Activated T-helper 17 cell treated with anti-CD3 and anti-CD28 coated beads, Interleukin-2, amount 50 U/mL, for 72 hours (primary cell): ENCODE data around the gene KIAA2012. TPM values are rescaled to one million over a fixed set of nuclear protein-coding genes. Genes with fewer than 3 reads are reported as not detected.

Experiments
- ATAC-seq: fragments of 150-1000 bp; cut with Tn5 transposase; replicated peaks from 2 replicates; pipeline ENCODE4 v1.10.0; 2021; ENCODE audit warnings: mild to moderate bottlenecking, moderate library complexity
- H3K27ac Mint-ChIP-seq: one replicate; pipeline ENCODE4 v1.8.0; 2022; ENCODE audit warnings: mixed read lengths
- H3K27me3 Mint-ChIP-seq: one replicate; pipeline ENCODE4 v1.8.0; 2022; ENCODE audit warnings: mixed read lengths
- H3K36me3 Mint-ChIP-seq: one replicate; pipeline ENCODE4 v1.8.0; 2022; ENCODE audit warnings: low read depth, mild to moderate bottlenecking, mixed read lengths
- H3K4me1 Mint-ChIP-seq: one replicate; pipeline ENCODE4 v1.8.0; 2022; ENCODE audit warnings: mixed read lengths
- H3K4me3 Mint-ChIP-seq: one replicate; pipeline ENCODE4 v1.8.0; 2022; ENCODE audit warnings: mild to moderate bottlenecking, mixed read lengths
- H3K9me3 Mint-ChIP-seq: one replicate; pipeline ENCODE4 v1.8.0; 2022; ENCODE audit warnings: mixed read lengths
- total RNA-seq, 2 donors: library from RNA; stranded (reverse); gene quantifications; one replicate each; pipeline ENCODE4 v1.2.3, GENCODE V29; 2022

Gene KIAA2012
- total RNA-seq, 2 donors from 2014 or later, result not detected

GRCh38 chr2:202186641-202187202 lies 113.7 kb downstream of the KIAA2012 start:
- H3K36me3 Mint-ChIP-seq, result no peaks in the 10 kb centered on the region
- ATAC-seq, result no peak

DNA sequence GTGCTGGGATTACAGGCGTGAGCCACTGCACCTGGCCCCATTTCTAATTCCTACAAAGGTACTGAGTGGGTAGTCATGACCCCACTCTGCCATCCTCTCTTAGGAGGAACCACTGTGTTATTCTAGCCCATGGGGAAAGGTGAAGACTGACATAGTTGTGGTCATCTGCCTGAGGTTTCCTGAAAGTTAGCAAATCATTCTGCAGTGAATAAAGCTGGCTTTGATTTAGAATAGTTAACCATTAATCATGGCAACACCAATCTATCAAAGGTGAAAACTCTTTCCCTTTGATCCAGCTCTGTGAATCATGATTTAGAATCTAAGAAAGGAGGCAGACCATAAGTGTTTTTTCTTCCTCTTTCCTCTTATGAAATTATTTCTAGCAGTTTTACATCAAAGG lies 114.5 kb downstream of the KIAA2012 start:
- peaks cover 9% of the 10 kb centered on the region for H3K27me3 Mint-ChIP-seq
- no peaks in the 10 kb centered on the region for H3K36me3 Mint-ChIP-seq
- H3K4me1 Mint-ChIP-seq, result no peaks in the 10 kb centered on the region
- H3K9me3 Mint-ChIP-seq, result no peaks in the 10 kb centered on the region
- no peak for ATAC-seq
- no peak overlapping the region for H3K4me3 Mint-ChIP-seq
- H3K27ac Mint-ChIP-seq, result no peak overlapping the region

More at GRCh38 chr2:202186641-202187202, 113.7 kb downstream of the KIAA2012 start:
- H3K4me1 Mint-ChIP-seq, result no peaks in the 10 kb centered on the region
- H3K4me3 Mint-ChIP-seq, result no peak overlapping the region
- H3K27ac Mint-ChIP-seq, result no peak overlapping the region
- peaks cover 11% of the 10 kb centered on the region for H3K27me3 Mint-ChIP-seq
- no peaks in the 10 kb centered on the region for H3K9me3 Mint-ChIP-seq

DNA sequence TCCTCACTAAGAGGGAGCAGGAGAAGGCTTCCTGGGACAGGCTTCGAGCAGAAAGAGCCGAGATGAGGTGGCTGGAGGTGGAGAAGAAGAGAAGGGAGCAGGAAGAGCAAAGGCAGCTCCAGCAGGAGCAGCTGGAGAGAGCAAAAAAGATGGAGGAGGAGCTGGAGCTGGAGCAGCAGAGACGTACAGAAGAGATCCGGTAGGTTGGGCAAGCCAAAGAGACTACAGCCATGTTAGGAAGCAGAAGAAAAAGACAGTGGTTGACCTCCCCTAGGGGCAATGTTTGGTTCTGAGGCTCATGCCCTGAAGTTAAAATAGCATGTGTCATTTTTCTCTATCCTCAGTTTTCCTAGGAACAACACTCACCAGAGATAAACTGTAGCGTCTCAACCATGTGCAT lies 120.2 kb downstream of the KIAA2012 start:
- no peak overlapping the region for H3K4me3 Mint-ChIP-seq
- H3K36me3 Mint-ChIP-seq, result no peaks in the 10 kb centered on the region
- no peaks in the 10 kb centered on the region for H3K4me1 Mint-ChIP-seq

DNA sequence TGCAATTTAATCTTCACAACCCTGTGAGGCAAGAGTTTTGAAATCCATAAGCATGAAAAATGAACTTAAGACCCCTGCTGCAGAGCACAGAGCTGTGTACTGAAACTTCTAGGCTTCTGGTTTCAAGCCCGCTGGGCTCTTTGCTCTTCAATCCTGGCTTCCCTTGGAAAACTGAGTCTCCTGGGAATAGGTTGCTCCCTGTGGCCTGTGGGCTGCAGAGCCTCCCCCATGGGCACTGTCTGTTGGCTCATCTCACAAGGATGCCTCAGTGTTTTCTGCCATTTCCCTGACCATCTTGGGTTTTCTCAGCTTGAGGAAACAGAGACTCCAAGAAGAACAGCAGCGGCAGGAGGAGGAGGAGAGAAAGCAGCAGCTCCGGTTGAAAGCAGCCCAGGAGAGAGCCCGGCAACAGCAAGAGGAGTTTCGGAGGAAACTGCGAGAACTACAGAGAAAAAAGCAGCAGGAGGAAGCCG lies 120.9 kb downstream of the KIAA2012 start:
- ATAC-seq, result no peak
- Mint-ChIP-seq H3K36me3 (no peaks in the 10 kb centered on the region), H3K27ac (no peak overlapping the region), H3K4me1 (no peaks in the 10 kb centered on the region), H3K9me3 (no peaks in the 10 kb centered on the region), H3K27me3 (peaks cover 7% of the 10 kb centered on the region), H3K4me3 (no peak overlapping the region)

More for the DNA sequence above, 120.2 kb downstream of the KIAA2012 start:
- H3K27me3 Mint-ChIP-seq, result peaks cover 7% of the 10 kb centered on the region
- no peaks in the 10 kb centered on the region for H3K9me3 Mint-ChIP-seq
- ATAC-seq, result no peak
- no peak overlapping the region for H3K27ac Mint-ChIP-seq

- Mint-ChIP-seq H3K4me3 (no peak overlapping the region), H3K27ac (no peak overlapping the region), H3K36me3 (no peaks in the 10 kb centered on the region), H3K9me3 (no peaks in the 10 kb centered on the region), H3K27me3 (peaks cover 7% of the 10 kb centered on the region), H3K4me1 (no peaks in the 10 kb centered on the region)
- no peak for ATAC-seq
Observed at GRCh38 chr2:202194418-202194817, 121.4 kb downstream of the KIAA2012 start.

- Mint-ChIP-seq H3K4me3 (no peak overlapping the region), H3K9me3 (no peaks in the 10 kb centered on the region), H3K27me3 (peaks cover 7% of the 10 kb centered on the region), H3K27ac (no peak overlapping the region), H3K4me1 (no peaks in the 10 kb centered on the region), H3K36me3 (no peaks in the 10 kb centered on the region)
- ATAC-seq, result no peak
Observed at GRCh38 chr2:202196727-202197126, 123.7 kb downstream of the KIAA2012 start.

GRCh38 chr2:202201220-202202160 lies 128.4 kb downstream of the KIAA2012 start:
- no peak overlapping the region for H3K27ac Mint-ChIP-seq
- H3K4me3 Mint-ChIP-seq, result no peak overlapping the region
- H3K4me1 Mint-ChIP-seq, result no peaks in the 10 kb centered on the region
- no peak for ATAC-seq
- peaks cover 22% of the 10 kb centered on the region for H3K36me3 Mint-ChIP-seq
- no peaks in the 10 kb centered on the region for H3K9me3 Mint-ChIP-seq
- peaks cover 4% of the 10 kb centered on the region for H3K27me3 Mint-ChIP-seq

- H3K27ac Mint-ChIP-seq, result no peak overlapping the region
- H3K4me1 Mint-ChIP-seq, result no peaks in the 10 kb centered on the region
- H3K36me3 Mint-ChIP-seq, result peaks cover 36% of the 10 kb centered on the region
- H3K27me3 Mint-ChIP-seq, result no peaks in the 10 kb centered on the region
- H3K9me3 Mint-ChIP-seq, result no peaks in the 10 kb centered on the region
- ATAC-seq, result no peak
- no peak overlapping the region for H3K4me3 Mint-ChIP-seq
Observed at GRCh38 chr2:202203348-202203747, 130.3 kb downstream of the KIAA2012 start.

- Mint-ChIP-seq H3K27ac (no peak overlapping the region), H3K36me3 (peaks cover 49% of the 10 kb centered on the region), H3K9me3 (no peaks in the 10 kb centered on the region), H3K4me1 (no peaks in the 10 kb centered on the region), H3K4me3 (no peak overlapping the region), H3K27me3 (no peaks in the 10 kb centered on the region)
- no peak for ATAC-seq
Observed at GRCh38 chr2:202204855-202205254, 131.8 kb downstream of the KIAA2012 start.

DNA sequence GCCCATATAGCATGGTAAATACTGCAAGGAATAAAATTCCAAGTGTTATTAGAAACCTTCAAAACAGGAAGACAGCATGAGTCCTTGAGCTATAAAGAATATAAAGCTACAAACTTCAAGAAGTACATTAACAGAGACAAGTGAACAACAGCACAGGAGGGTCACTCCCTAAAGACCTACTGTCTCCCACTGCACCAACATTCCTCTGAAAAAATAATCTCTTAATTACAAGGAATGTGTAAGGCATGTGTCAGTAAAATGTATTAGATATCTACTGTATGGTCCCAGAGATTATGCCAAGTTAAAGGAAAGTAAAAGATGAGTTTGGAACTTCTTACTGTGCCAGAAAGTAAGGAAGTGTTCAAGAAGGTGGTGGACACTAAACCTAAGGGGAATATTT lies 135.5 kb downstream of the KIAA2012 start:
- no peaks in the 10 kb centered on the region for H3K4me1 Mint-ChIP-seq

GRCh38 chr2:202215179-202215578 lies 142.1 kb downstream of the KIAA2012 start:
- Mint-ChIP-seq H3K4me3 (no peak overlapping the region), H3K36me3 (peaks cover 89% of the 10 kb centered on the region), H3K27me3 (no peaks in the 10 kb centered on the region), H3K4me1 (no peaks in the 10 kb centered on the region), H3K27ac (no peak overlapping the region), H3K9me3 (no peaks in the 10 kb centered on the region)
- ATAC-seq, result no peak

More for the DNA sequence above, 135.5 kb downstream of the KIAA2012 start:
- Mint-ChIP-seq H3K4me3 (no peak overlapping the region), H3K36me3 (peaks cover 78% of the 10 kb centered on the region), H3K27me3 (no peaks in the 10 kb centered on the region), H3K9me3 (no peaks in the 10 kb centered on the region), H3K27ac (no peak overlapping the region)
- ATAC-seq, result no peak

DNA sequence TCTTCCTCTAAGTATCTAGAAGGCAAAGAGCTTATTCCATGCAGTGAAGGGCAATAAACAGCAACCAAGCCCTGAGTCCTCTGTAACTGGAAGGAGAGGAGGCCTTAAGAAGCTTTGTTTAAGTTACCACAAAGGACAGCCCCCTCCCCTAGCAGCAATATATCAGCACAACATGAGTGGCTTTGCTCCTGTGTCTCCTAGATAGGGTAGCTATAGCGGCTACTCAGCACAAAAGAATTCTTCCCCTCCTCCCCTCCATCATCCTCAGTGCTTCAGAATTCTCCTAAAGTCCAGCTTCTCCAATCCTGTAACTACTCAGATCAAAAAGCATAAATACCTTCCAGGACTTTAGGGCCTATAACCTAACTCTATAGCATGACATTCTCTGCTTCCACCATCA lies 148.8 kb downstream of the KIAA2012 start:
- no peaks in the 10 kb centered on the region for H3K9me3 Mint-ChIP-seq
- no peak overlapping the region for H3K27ac Mint-ChIP-seq
- no peak for ATAC-seq
- no peaks in the 10 kb centered on the region for H3K27me3 Mint-ChIP-seq
- H3K36me3 Mint-ChIP-seq, result peaks cover 70% of the 10 kb centered on the region
- H3K4me1 Mint-ChIP-seq, result peaks cover 20% of the 10 kb centered on the region
- no peak overlapping the region for H3K4me3 Mint-ChIP-seq

GRCh38 chr2:202237787-202238233 lies 164.8 kb downstream of the KIAA2012 start:
- Mint-ChIP-seq H3K36me3 (peaks cover 22% of the 10 kb centered on the region), H3K4me3 (peak overlapping the region; percentile 92), H3K27ac (peak overlapping the region; percentile 95), H3K27me3 (no peaks in the 10 kb centered on the region), H3K4me1 (peaks cover 4% of the 10 kb centered on the region), H3K9me3 (no peaks in the 10 kb centered on the region)
- ATAC-seq, result peak; percentile 48

- ATAC-seq, result peak; percentile 97
- H3K27ac Mint-ChIP-seq, result peak within 1 kb of the TSS; percentile 95
- peaks cover 15% of the 10 kb centered on the region for H3K36me3 Mint-ChIP-seq
- no peaks in the 10 kb centered on the region for H3K27me3 Mint-ChIP-seq
- no peaks in the 10 kb centered on the region for H3K9me3 Mint-ChIP-seq
- H3K4me3 Mint-ChIP-seq, result peak within 1 kb of the TSS; percentile 92
- H3K4me1 Mint-ChIP-seq, result peaks cover 4% of the 10 kb centered on the region
Observed at GRCh38 chr2:202238234-202239197, 165.5 kb downstream of the KIAA2012 start, which contains the start of gene SUMO1. SUMO1 (minus strand) TSS chr2:202238597; CDS start chr2:202238451, 146 bp downstream.
